Hepatocyte (in vitro differentiated cells): ENCODE measurements around the gene RGS17. TPM values are rescaled to one million over a fixed set of nuclear protein-coding genes. Genes with fewer than 3 reads are reported as not detected.

ENCODE experiments used
- DNase-seq: peaks from one replicate; pipeline ENCODE4 v3.0.0-alpha.2; 2016; ENCODE audit warnings: low spot score
- H2AFZ ChIP-seq: fragments of 200-600 bp; sonication (generic); 2 replicates; pipeline ENCODE4 v1.6.0; 2016; ENCODE audit warnings: antibody characterized with exemption, mild to moderate bottlenecking
- H3K27ac ChIP-seq: fragments of 200-600 bp; sonication (generic); 2 replicates; pipeline ENCODE4 v1.5.1; 2016; ENCODE audit warnings: mild to moderate bottlenecking
- H3K27me3 ChIP-seq: fragments of 200-600 bp; sonication (generic); 2 replicates; pipeline ENCODE4 v1.6.1; 2016
- H3K36me3 ChIP-seq: fragments of 200-600 bp; sonication (generic); replicated peaks from 2 replicates; pipeline ENCODE4 v1.5.1; 2016; ENCODE audit warnings: low read depth; ENCODE audit not compliant: insufficient read depth
- H3K4me1 ChIP-seq: fragments of 200-600 bp; sonication (generic); 2 replicates; pipeline ENCODE4 v1.5.1; 2016; ENCODE audit warnings: mild to moderate bottlenecking, moderate library complexity; ENCODE audit not compliant: insufficient read depth
- H3K4me2 ChIP-seq: fragments of 200-600 bp; sonication (generic); 2 replicates; pipeline ENCODE4 v1.6.0; 2016
- H3K4me3 ChIP-seq: fragments of 200-600 bp; sonication (generic); 2 replicates; pipeline ENCODE4 v1.5.1; 2016; ENCODE audit warnings: mild to moderate bottlenecking
- H3K79me2 ChIP-seq: fragments of 200-600 bp; sonication (generic); 2 replicates; pipeline ENCODE4 v1.6.0; 2017; ENCODE audit warnings: mild to moderate bottlenecking
- H3K9me2 ChIP-seq: fragments of 200-600 bp; sonication (generic); replicated peaks from 2 replicates; pipeline ENCODE4 v1.6.0; 2017; ENCODE audit warnings: mild to moderate bottlenecking; ENCODE audit not compliant: insufficient read depth
- H3K9me3 ChIP-seq: fragments of 200-600 bp; sonication (generic); 2 replicates; pipeline ENCODE4 v1.5.1; 2016; ENCODE audit warnings: low read depth, mild to moderate bottlenecking
- H4K20me1 ChIP-seq: fragments of 200-600 bp; sonication (generic); 2 replicates; pipeline ENCODE4 v1.6.0; 2016; ENCODE audit warnings: mild to moderate bottlenecking; ENCODE audit not compliant: insufficient read depth, poor library complexity, severe bottlenecking
- CTCF ChIP-seq: fragments of 200-600 bp; sonication (generic); IDR thresholded peaks from 2 replicates; pipeline ENCODE4 v1.5.1; 2016; ENCODE audit warnings: antibody characterized with exemption, mild to moderate bottlenecking; ENCODE audit not compliant: poor library complexity
- EZH2 ChIP-seq: fragments of 200-600 bp; sonication (generic); IDR thresholded peaks from 2 replicates; pipeline ENCODE4 v1.6.1; 2016; ENCODE audit warnings: antibody characterized with exemption, mild to moderate bottlenecking, borderline replicate concordance
- EZH2phosphoT487 ChIP-seq: fragments of 200-600 bp; sonication (generic); IDR thresholded peaks from one replicate; pipeline ENCODE4 v1.6.1; 2018; ENCODE audit warnings: antibody characterized with exemption, mild to moderate bottlenecking, low read depth, moderate library complexity; ENCODE audit not compliant: unreplicated experiment, severe bottlenecking
- WGBS: methylation state at CpG from one replicate; pipeline ENCODE4 v1.1.6; 2016; ENCODE audit warnings: low lambda C conversion rate; ENCODE audit errors: missing lambda C conversion rate; 5-methylcytosine and 5-hydroxymethylcytosine counted together
- polyA plus RNA-seq: library from polyadenylated mRNA; unstranded; fragments of >200 nt; fragmentation: Nextera tagmentation; extraction: Ambion mirVana; gene quantifications from 2 replicates; pipeline ENCODE4 v1.2.1, GENCODE V29; 2016
- total RNA-seq: library from RNA; depleted of rRNA; stranded (reverse); fragments of >200 nt; gene quantifications from 2 replicates; pipeline ENCODE4 v1.2.3, GENCODE V29; 2014

The RGS17 gene
- total and polyA plus RNA-seq, 2 experiments from 2014 or later = 0.27 to 0.97 TPM

- WGBS = 80% methylated on average over 4 of the region's 4 CpGs
- no peaks in the 10 kb centered on the region for H3K79me2 ChIP-seq
- no peak overlapping the region for H3K4me2 ChIP-seq
- DNase-seq = no peak
- no peak overlapping the region for H3K4me3 ChIP-seq
- H4K20me1 ChIP-seq = no peaks in the 10 kb centered on the region
- no peaks in the 10 kb centered on the region for H3K9me2 ChIP-seq
- H3K9me3 ChIP-seq = no peaks in the 10 kb centered on the region
- no peak for TF ChIP-seq CTCF
- TF ChIP-seq EZH2 = no peak
- TF ChIP-seq EZH2phosphoT487 = no peak
- H3K36me3 ChIP-seq = no peaks in the 10 kb centered on the region
- no peaks in the 10 kb centered on the region for H3K4me1 ChIP-seq
- H3K27me3 ChIP-seq = no peaks in the 10 kb centered on the region
- H2AFZ ChIP-seq = no peak overlapping the region
- no peak overlapping the region for H3K27ac ChIP-seq
These were observed 115.9 kb downstream of the RGS17 start for GRCh38 chr6:153015094-153015640.

- Histone ChIP-seq H3K9me3 (no peaks in the 10 kb centered on the region), H3K79me2 (no peaks in the 10 kb centered on the region), H3K4me1 (no peaks in the 10 kb centered on the region), H2AFZ (no peak overlapping the region), H4K20me1 (no peaks in the 10 kb centered on the region), H3K27me3 (no peaks in the 10 kb centered on the region), H3K36me3 (no peaks in the 10 kb centered on the region), H3K4me3 (no peak overlapping the region), H3K4me2 (no peak overlapping the region), H3K9me2 (no peaks in the 10 kb centered on the region), H3K27ac (no peak overlapping the region)
- DNase-seq = no peak
- no peak for TF ChIP-seq EZH2phosphoT487
- TF ChIP-seq CTCF = no peak
- no peak for TF ChIP-seq EZH2
- WGBS = 84% methylated on average over 2 of the region's 2 CpGs
These were observed 117.6 kb downstream of the RGS17 start for GRCh38 chr6:153013438-153013837.

- Histone ChIP-seq H2AFZ (no peak overlapping the region), H3K9me3 (no peaks in the 10 kb centered on the region), H3K4me1 (no peaks in the 10 kb centered on the region), H3K9me2 (no peaks in the 10 kb centered on the region), H3K36me3 (no peaks in the 10 kb centered on the region), H3K27ac (no peak overlapping the region), H3K79me2 (no peaks in the 10 kb centered on the region), H4K20me1 (no peaks in the 10 kb centered on the region), H3K4me3 (no peak overlapping the region), H3K4me2 (no peak overlapping the region), H3K27me3 (no peaks in the 10 kb centered on the region)
- TF ChIP-seq EZH2phosphoT487 (no peak), EZH2 (no peak), CTCF (no peak)
- WGBS = 94% methylated on average over 6 of the region's 6 CpGs
- no peak for DNase-seq
These were observed 118.2 kb downstream of the RGS17 start for GRCh38 chr6:153012856-153013255.

DNA sequence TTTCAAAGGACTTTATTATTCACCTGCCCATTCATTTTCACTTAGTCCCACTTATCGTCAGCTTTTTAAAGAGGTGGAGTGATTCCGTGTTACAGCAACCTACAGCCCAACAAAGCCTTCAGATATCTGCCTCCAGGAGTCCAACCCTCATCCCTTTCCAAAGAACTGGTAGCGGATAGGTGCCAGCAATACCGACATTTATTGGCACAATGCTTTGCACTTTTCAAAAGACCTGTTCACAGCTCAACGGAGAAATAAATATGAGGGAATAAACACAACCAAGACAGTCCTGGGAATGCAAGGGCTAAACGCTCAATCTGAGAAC, 127.8 kb downstream of the RGS17 start:
- 1% methylated on average over 6 of the region's 6 CpGs for WGBS
- peak; percentile 14 for DNase-seq
- no peaks in the 10 kb centered on the region for H3K36me3 ChIP-seq
- TF ChIP-seq CTCF (no peak), EZH2phosphoT487 (no peak), EZH2 (no peak)
- peak overlapping the region; percentile 45 for H3K4me3 ChIP-seq
- H3K4me1 ChIP-seq = peaks cover 18% of the 10 kb centered on the region
- H3K27ac ChIP-seq = peak overlapping the region; percentile 76
- no peaks in the 10 kb centered on the region for H3K27me3 ChIP-seq
- H3K79me2 ChIP-seq = peaks cover 48% of the 10 kb centered on the region
- peaks cover 23% of the 10 kb centered on the region for H4K20me1 ChIP-seq
- H3K9me2 ChIP-seq = no peaks in the 10 kb centered on the region
- no peaks in the 10 kb centered on the region for H3K9me3 ChIP-seq
- H2AFZ ChIP-seq = peak overlapping the region; percentile 58
- peak overlapping the region; percentile 79 for H3K4me2 ChIP-seq
